B cell (primary cell): Measurements from ENCODE around the gene BTBD17.

Source experiments
- CTCF ChIP-seq: fragments of 200-600 bp; IDR thresholded peaks from one replicate; pipeline ENCODE4 v1.8.0; 2022; ENCODE audit warnings: antibody characterized with exemption, mild to moderate bottlenecking
- EZH2 ChIP-seq: IDR thresholded peaks from 2 replicates; pipeline ENCODE4 v1.6.1; 2012; ENCODE audit warnings: borderline replicate concordance, low read depth, mild to moderate bottlenecking, moderate library complexity, low read length; ENCODE audit not compliant: insufficient read depth, poor library complexity, severe bottlenecking

GRCh38 chr17:74396567-74396966, 34.9 kb upstream of the BTBD17 start:
- TF ChIP-seq CTCF (no peak), EZH2 (no peak)
